GM19099 (cell line): ENCODE results near the gene RBM12.

Experiments used
- POLR2A ChIP-seq: IDR thresholded peaks from 3 replicates; pipeline ENCODE4 v1.6.1; 2011; ENCODE audit warnings: low read depth; ENCODE audit not compliant: insufficient read length; ENCODE audit errors: extremely low read depth

RBM12 gene

DNA sequence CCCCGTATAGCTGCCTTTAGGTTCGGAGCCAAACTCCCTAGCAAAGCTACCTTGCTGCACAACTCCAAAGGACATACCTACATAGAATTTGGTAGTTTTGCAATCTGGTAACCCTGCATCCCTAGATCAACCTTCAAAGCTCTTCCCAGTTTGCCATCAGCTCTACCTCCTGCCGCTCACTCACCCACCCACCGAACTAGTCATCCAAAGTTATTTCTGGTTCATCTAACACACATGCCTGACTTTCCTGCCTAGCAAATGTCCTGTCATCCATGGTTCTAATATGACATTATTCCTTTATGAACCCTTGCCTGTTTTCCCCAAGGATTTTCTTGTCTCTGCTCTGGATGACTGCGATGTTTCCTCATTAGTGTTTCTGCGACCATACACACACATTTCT, 27.4 kb downstream of the RBM12 start:
- TF ChIP-seq POLR2A = no peak

DNA sequence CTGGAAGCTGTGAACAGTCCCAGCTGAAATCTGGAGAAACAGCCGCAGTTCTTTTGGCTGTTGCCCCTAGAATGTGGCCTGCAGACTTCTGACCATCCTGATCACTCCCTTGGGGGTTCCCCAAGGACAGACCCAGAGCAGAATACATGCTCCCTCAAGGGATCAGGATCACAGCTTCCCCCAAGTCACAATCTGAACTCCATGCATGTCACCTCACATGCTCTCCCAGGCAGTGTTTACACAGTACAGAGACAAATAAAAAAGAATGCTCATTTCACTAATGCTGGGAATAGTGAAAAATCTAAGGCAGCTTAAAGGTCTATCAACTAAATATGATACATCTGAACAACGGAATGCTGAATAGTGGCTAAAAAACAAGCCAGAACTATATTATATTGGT, 28.6 kb downstream of the RBM12 start:
- no peak for TF ChIP-seq POLR2A

DNA sequence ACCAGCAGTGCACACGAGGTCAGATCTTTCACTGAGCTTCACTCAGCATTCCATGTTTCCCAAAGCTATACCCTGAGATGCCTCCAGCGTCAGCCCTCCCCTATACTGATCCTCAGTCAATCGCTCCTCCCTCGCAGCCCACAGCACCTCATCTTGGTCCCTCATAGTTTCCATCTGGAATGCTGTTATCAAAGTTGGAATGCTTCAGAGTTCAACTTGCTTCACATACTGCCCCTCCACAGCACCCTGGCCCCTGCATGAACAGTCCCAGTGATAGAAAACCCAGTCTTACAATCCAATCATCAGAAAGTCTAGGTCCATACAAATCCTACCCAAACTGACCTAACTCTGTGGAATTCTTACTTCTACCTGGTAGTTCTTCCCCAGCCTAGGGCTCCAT, 29.0 kb downstream of the RBM12 start:
- no peak for TF ChIP-seq POLR2A

DNA sequence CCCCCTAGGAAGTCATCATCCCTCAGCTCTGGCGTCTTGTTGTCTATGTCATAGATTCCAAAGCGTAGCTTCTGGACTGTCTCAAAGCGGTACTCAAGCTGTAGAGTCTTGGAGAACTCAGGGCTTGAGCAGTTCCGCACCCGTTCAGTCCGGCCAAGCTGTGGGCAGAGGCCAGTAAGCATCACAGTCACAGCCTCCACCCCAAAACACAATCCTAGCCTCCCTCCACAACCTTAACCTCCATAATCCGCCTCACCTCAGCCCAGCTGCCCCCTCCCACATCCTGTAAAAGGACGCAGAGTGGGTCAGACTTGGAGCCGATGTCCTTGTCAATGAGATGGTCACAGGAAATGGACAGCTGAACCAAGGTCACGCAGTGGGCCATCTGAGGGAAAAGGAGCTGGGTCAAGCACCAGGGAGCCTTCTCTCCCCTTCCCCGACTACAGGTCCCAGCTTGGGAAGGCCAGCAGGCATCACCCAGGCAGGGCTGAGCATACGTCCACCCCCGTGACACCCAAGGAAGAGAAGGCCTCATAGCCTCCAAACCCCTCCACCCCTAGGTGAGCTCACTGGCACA, 32.1 kb downstream of the RBM12 start:
- TF ChIP-seq POLR2A = no peak

DNA sequence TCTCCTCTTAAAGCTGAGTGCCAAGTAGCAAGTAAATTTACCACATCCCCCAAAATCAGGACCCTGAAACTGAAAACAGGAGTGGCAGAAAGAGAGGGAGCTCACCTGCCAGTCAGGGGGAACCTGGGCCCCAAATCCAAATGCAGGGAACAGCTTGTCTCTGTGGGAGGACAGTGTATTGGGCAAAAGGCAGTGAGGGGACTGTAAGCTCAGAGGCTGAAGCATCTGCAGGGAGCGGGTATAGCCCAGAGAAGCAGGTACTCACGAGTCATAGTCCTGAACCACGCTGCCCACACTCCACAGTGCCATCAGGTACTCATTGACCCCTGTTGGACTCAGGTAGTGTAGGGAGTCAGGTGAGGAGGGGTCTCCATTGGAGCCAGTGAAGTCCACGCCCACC, 34.1 kb downstream of the RBM12 start:
- TF ChIP-seq POLR2A = no peak

DNA sequence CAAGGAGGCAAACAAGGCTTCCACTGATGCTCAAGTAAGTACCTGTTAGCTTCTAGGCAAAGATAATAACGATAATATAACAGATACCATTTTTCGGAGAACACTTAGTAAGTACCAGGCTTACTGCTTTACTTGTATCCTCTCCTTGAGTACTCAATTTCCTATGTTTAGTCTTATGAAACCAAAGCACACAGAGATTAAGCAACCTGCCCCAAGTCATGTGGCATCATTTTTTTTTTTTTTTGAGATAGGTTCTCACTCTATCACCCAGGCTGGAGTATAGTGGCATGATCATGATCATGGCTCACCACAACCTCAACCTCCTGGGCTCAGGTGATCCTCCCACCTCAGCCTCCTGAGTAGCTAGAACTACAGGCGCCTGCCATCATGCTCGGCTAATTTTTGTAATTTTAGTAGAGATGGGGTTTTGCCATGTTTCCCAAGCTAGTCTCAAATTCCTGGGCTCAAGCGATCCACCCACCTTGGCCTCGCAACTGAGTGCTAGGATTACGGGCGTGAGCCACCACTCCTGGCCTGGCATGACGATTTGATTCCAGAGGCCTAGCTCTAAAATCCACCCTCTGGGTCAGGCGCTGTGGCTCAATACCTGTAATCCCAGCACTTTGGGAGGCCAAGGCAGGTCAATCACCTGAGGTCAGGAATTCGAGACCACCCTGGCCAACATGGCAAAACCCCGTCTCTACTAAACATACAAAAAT, 35.1 kb downstream of the RBM12 start:
- TF ChIP-seq POLR2A = no peak

DNA sequence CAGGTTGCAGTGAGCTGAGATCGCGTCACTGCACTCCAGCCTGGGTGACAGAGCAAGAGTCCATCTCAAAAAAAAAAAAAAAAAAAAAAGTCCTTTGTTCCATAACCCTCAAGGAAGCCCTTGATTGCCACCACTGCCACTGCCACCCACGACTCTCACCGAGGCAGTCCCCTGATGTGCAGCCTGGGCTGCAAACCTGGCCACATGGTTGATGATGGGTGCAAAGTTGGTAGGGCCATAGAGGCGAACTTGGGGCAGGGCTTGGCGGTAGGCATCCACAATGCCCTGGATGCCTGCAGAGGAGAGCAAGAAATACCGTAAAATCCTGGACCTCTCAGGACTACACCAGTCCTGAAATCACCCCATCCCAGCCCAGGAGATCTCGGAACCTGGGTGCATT, 37.6 kb downstream of the RBM12 start:
- no peak for TF ChIP-seq POLR2A

DNA sequence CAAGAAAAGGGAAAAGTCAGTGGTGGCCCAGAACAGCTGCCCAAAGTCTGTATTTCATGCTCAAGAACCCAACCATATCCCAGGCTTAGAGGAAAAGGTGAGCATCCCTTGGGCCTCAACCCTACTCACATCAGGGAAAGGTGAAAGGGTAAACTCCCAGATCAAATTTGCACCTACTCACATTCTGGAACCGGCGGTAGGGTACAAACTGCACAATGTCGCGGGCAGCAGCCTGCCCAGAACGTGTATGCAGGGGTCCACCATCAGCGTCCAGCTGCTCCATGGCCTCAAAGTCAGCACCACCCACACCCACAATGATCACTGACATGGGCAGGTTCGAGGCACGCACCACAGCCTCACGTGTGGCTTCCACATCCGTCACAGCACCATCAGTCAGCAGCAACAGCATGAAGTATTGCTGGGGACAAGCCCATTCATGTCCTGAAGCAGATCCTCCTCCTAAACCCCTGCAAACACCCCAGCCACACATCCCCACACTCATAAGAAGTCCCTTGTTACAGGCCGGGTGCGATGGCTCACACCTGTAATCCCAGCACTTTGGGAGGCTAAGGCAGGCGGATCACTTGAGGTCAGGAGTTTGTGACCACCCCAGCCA, 38.2 kb downstream of the RBM12 start:
- no peak for TF ChIP-seq POLR2A

DNA sequence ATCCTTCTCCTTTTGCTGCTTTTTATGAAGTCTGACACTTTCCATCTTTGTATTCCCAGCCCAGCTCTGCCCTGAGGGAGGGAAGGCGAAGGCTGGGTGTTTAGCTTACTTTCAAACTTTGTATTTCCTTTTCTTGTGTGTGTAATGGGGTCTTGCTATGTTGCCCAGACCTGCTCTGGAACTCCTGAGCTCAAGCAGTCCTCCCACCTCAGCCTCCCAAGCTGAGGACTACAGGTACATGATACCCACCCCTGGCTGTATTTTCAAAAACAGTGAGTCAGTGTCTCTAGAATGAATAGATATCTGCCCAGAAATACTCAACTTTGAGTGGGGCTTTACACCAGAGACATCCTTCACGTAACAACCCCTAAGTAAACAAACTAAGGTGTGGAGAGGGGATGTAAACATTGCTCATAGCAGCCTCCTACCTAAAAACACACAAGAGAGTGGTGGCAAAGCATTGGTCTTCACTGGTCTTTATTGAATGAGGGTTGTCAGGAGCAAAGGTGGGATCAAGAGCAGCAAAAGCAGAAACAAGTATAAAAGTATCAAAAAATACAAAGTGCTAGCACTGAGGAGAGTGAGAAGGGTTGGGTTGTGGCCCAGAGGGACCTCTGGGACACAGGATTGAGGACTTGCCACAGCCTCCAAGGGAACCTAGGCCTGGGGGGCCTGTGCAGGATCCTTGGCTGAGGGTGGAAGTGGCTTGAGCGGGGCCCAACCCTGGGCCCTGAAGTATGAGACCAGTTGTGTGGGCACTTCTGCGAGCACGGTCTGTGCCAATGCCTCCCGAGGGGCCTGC, 38.9 kb downstream of the RBM12 start:
- TF ChIP-seq POLR2A = no peak

DNA sequence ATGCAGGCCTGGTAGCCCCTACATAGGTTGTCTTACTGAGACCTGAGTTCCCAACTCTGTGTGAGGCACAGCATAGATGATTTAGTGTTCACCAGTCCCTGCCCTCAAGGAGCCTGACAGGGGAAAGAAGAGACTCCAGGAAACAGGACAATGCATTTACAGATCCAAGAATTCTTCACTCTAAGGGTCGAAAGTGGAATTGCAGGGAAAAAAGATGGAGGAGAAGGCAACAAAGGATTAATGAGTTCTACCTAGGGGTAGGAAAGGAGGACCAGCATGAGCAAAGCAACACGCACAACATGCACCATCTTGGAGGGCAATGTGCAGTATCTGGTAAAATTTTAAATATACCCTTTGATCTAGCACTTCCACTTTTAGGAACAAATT, 43.1 kb downstream of the RBM12 start:
- no peak for TF ChIP-seq POLR2A

DNA sequence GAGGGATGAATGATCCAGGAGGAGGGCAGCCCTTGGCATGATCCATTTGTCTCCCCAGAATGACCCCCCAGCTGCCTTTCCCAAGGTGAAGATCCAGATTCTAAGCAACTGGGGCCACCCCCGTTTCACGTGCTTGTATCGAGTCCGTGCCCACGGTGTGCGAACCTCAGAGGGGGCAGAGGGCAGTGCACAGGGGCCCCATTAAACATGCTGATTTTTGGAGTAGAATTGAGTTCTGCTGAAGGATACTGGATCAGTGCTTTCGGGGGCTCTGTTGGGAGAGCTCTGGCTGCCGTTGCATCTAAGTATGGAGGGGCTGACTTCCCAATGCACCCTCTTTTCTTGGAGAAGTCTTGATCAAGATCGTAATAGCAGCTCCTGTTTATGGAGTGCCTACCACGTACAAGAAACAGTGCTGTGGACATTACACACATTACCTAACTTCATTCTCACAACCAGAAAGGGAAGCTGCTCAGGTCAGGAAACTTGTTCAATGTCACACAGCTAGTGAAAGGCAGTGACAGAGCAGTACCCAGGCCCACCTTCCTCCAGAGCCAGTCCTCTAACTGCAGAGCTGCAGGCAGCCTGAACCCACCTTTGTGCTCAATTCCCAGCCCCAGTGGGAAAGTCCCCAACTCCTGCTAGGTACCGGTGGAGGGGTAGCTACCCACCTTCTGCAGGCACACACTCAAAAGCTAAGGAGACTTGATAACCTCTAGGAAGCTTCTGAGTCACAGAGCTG, 43.7 kb downstream of the RBM12 start:
- no peak for TF ChIP-seq POLR2A

DNA sequence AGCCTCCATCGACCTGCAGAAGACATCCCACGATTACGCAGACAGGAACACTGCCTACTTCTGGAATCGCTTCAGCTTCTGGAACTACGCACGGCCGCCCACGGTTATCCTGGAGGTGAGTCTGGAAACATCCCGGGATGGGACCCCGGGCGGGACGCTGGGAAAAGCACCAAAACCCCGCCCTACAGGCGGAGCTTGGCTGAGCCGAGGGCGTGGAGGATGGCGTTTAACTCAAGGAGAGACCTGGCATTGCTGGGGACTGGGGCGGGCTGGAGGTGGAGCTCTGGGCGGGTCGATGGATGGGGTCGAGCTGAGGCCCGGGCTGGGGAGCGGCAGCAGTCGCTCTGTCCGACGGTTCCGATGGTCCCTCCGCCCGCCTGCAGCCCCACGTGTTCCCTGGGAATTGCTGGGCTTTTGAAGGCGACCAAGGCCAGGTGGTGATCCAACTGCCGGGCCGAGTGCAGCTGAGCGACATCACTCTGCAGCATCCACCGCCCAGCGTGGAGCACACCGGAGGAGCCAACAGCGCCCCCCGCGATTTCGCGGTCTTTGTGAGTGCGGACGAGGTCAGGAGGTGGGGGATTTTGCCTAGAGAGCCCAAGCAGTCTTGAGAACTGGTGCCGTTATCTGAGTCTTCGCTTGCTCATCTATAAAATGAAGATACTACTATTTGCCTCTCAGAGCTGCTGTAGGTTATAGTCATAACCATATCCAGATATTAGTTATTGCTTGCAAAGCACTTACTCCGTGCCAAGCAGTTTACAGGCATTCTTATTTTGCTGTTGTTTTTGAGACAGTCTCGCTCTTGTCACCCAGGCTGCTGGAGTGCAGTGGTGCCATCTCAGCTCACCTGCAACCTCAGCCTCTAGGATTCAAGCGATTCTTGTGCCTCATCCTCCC, 45.3 kb downstream of the RBM12 start:
- peak; percentile 37 for TF ChIP-seq POLR2A

DNA sequence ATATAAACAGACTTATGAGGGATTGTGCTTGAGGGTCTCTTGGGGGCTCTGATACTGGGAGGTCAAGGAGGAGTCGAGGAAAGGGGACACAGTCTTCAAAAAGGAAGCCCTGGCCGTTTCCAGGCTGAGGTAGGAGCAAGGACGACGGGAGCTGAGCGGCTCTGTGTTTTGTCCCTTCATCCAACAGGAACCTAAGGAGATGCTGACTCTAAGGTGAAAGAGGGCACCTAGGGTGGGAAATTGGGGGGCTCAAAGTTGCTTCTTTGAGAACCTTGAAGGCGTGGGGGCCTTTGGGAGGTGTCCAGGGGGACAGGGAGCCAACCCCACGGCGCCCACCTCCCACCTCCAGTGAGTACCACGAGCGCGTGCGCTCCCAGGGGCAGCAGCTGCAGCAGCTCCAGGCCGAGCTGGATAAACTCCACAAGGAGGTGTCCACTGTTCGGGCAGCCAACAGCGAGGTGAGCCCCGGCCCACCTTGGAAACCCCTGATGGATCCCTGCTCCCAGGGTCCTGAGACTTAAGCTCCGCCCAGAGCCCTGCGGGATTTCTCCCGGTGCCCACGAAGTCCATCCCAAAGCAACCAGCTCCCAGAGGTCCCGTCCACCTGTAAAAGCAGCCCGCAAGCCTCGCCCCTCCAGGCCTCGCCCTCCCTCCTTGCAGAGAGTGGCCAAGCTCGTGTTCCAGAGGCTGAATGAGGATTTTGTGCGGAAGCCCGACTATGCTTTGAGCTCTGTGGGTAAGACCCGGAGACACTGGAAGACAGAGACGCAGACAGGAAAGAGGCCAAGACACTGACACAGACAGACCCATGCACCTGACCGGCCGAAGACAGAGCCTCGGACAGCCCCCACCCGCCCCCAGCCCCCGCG, 46.2 kb downstream of the RBM12 start:
- no peak for TF ChIP-seq POLR2A
